Measurements from ENCODE around the gene MCC. TPM values are rescaled to one million over a fixed set of nuclear protein-coding genes. Genes with fewer than 3 reads are reported as not detected.

MCC gene
- total and polyA plus RNA-seq, 2 donors (not counting 1 experiment from before 2014, with no cell fraction given) = 3.2 to 41.3 TPM

GRCh38 chr5:113276493-113276892 is 211.8 kb downstream of the MCC start:
- H2AFZ ChIP-seq (ENCODE audit: low read length) = no peak overlapping the region
- TF ChIP-seq CTCF (conservative IDR thresholded peaks at IDR 0.05 in 1 of 2, IDR thresholded peaks at IDR 0.05 in 1 of 2; ENCODE audit: low read depth in 1 of 2, low read length in 2 of 2) = no peak
- TF ChIP-seq EZH2 (IDR thresholded peaks at IDR 0.05; ENCODE audit: low read length, missing control alignments) = no peak
- no peaks in the 10 kb centered on the region for H4K20me1 ChIP-seq (ENCODE audit: control insufficient read depth, extremely low read depth, insufficient read depth, low read length)
- no peaks in the 10 kb centered on the region for H3K36me3 ChIP-seq (ENCODE audit: control insufficient read depth, insufficient read depth, low read length)
- H3K9me3 ChIP-seq (ENCODE audit: control insufficient read depth, insufficient read depth, low read depth, low read length) = no peaks in the 10 kb centered on the region
- no peak overlapping the region for H3K4me3 ChIP-seq (replicated peaks in 1 of 4; ENCODE audit: control extremely low read depth in 1 of 4, insufficient read depth in 1 of 4, low read depth in 3 of 4, low read length in 4 of 4)
- H3K27me3 ChIP-seq (ENCODE audit: control insufficient read depth, insufficient read depth, low read length) = no peaks in the 10 kb centered on the region
- H3K79me2 ChIP-seq (ENCODE audit: control insufficient read depth, insufficient read depth, low read length) = no peaks in the 10 kb centered on the region
- H3K4me2 ChIP-seq (ENCODE audit: extremely low read depth, insufficient read depth, low read length) = no peak overlapping the region
- H3K9ac ChIP-seq (ENCODE audit: insufficient read depth, low read length) = no peak overlapping the region
- no peak overlapping the region for H3K27ac ChIP-seq (ENCODE audit: insufficient read depth, low read length)
- no peaks in the 10 kb centered on the region for H3K4me1 ChIP-seq (ENCODE audit: control insufficient read depth, extremely low read depth, insufficient read depth, low read length)
- DNase-seq (ENCODE audit: low read depth in 2 of 2) = no peak

- no peak for DNase-seq (ENCODE audit: low read depth in 2 of 2)
- H3K27ac ChIP-seq (ENCODE audit: insufficient read depth, low read length) = no peak overlapping the region
- TF ChIP-seq CTCF (conservative IDR thresholded peaks at IDR 0.05 in 1 of 2, IDR thresholded peaks at IDR 0.05 in 1 of 2; ENCODE audit: low read depth in 1 of 2, low read length in 2 of 2) (no peak), EZH2 (IDR thresholded peaks at IDR 0.05; ENCODE audit: low read length, missing control alignments) (no peak)
- H3K9me3 ChIP-seq (ENCODE audit: control insufficient read depth, insufficient read depth, low read depth, low read length) = no peaks in the 10 kb centered on the region
- H4K20me1 ChIP-seq (ENCODE audit: control insufficient read depth, extremely low read depth, insufficient read depth, low read length) = no peaks in the 10 kb centered on the region
- H3K36me3 ChIP-seq (ENCODE audit: control insufficient read depth, insufficient read depth, low read length) = no peaks in the 10 kb centered on the region
- H3K27me3 ChIP-seq (ENCODE audit: control insufficient read depth, insufficient read depth, low read length) = no peaks in the 10 kb centered on the region
- H3K4me3 ChIP-seq (replicated peaks in 1 of 4; ENCODE audit: control extremely low read depth in 1 of 4, insufficient read depth in 1 of 4, low read depth in 3 of 4, low read length in 4 of 4) = no peak overlapping the region
- H3K4me2 ChIP-seq (ENCODE audit: extremely low read depth, insufficient read depth, low read length) = no peak overlapping the region
- no peaks in the 10 kb centered on the region for H3K4me1 ChIP-seq (ENCODE audit: control insufficient read depth, extremely low read depth, insufficient read depth, low read length)
- H3K9ac ChIP-seq (ENCODE audit: insufficient read depth, low read length) = no peak overlapping the region
- H2AFZ ChIP-seq (ENCODE audit: low read length) = no peak overlapping the region
- H3K79me2 ChIP-seq (ENCODE audit: control insufficient read depth, insufficient read depth, low read length) = no peaks in the 10 kb centered on the region
Measured at GRCh38 chr5:113276001-113276400, 212.3 kb downstream of the MCC start.

- TF ChIP-seq CTCF (conservative IDR thresholded peaks at IDR 0.05 in 1 of 2, IDR thresholded peaks at IDR 0.05 in 1 of 2; ENCODE audit: low read depth in 1 of 2, low read length in 2 of 2) (no peak), EZH2 (IDR thresholded peaks at IDR 0.05; ENCODE audit: low read length, missing control alignments) (no peak)
- no peak overlapping the region for H3K27ac ChIP-seq (ENCODE audit: insufficient read depth, low read length)
Measured at GRCh38 chr5:113274836-113275414, 213.3 kb downstream of the MCC start.

More at GRCh38 chr5:113274836-113275414, 213.3 kb downstream of the MCC start:
- no peak for DNase-seq (ENCODE audit: low read depth in 2 of 2)
- Histone ChIP-seq H3K4me2 (ENCODE audit: extremely low read depth, insufficient read depth, low read length) (no peak overlapping the region), H3K4me1 (ENCODE audit: control insufficient read depth, extremely low read depth, insufficient read depth, low read length) (no peaks in the 10 kb centered on the region), H3K79me2 (ENCODE audit: control insufficient read depth, insufficient read depth, low read length) (no peaks in the 10 kb centered on the region), H2AFZ (ENCODE audit: low read length) (no peak overlapping the region), H3K36me3 (ENCODE audit: control insufficient read depth, insufficient read depth, low read length) (no peaks in the 10 kb centered on the region), H3K27me3 (ENCODE audit: control insufficient read depth, insufficient read depth, low read length) (no peaks in the 10 kb centered on the region), H3K4me3 (replicated peaks in 1 of 4; ENCODE audit: control extremely low read depth in 1 of 4, insufficient read depth in 1 of 4, low read depth in 3 of 4, low read length in 4 of 4) (no peak overlapping the region), H3K9me3 (ENCODE audit: control insufficient read depth, insufficient read depth, low read depth, low read length) (no peaks in the 10 kb centered on the region), H4K20me1 (ENCODE audit: control insufficient read depth, extremely low read depth, insufficient read depth, low read length) (no peaks in the 10 kb centered on the region), H3K9ac (ENCODE audit: insufficient read depth, low read length) (no peak overlapping the region)
